Measurements from ENCODE around the gene RAB21.

The RAB21 gene

GRCh38 chr12:71772735-71773134 lies 18.1 kb downstream of the RAB21 start:
- no peak overlapping the region for H3K4me3 ChIP-seq (ENCODE audit: low read depth, low read length)
- no peak for TF ChIP-seq CTCF (IDR thresholded peaks at IDR 0.05; ENCODE audit: insufficient read depth, low read depth, low read length, missing control alignments)
- DNase-seq (ENCODE audit: low read depth) = no peak

DNA sequence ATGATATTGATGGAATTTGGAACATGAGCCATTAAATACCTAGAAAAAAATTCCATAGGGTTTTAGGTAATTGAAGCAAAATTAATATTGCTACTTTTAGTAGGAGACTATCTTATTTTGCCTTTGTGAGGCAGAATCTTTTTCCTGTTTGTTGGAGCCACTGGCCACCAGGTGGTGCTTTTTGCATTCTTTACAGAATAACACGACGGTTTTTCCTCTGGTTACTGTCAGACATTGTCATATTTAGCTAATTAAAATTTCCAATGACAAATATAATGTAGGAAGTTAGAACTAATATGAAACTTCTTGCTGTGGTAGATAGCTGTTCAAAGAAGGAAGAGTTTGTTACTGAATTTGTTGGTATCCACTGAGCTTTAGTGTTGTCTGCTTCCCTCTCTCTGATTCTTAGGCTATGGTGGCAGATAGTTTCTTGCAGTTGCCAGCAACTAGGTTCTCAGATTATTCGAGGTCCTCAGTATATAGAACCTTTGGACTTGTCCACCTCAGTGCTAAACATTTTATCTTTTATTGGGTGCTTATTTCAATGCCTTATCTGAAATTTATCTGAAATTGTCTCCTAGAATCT lies 25.7 kb downstream of the RAB21 start:
- peak; percentile 40 for DNase-seq (ENCODE audit: low read depth)
- no peak overlapping the region for H3K4me3 ChIP-seq (ENCODE audit: low read depth, low read length)
- peak; percentile 52 for TF ChIP-seq CTCF (IDR thresholded peaks at IDR 0.05; ENCODE audit: insufficient read depth, low read depth, low read length, missing control alignments)

DNA sequence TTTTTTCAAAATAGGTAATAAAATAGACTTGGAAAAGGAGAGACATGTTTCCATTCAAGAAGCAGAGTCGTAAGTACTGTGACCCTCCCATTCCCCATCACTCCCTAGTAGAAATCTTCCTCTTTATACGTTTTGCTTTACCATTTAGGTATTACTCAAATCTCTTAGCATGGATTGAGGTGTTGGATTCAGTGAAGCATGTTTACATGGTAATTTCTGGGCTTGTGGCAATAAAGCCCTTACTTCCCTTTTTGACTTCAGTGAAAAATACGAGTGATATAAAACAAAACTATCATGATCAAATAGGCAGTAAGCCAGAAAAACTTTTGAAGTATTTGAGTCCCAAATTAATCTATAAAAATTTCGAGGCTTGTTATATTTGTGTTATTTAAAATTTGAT lies 27.4 kb downstream of the RAB21 start:
- peak; percentile 15 for DNase-seq (ENCODE audit: low read depth)

DNA sequence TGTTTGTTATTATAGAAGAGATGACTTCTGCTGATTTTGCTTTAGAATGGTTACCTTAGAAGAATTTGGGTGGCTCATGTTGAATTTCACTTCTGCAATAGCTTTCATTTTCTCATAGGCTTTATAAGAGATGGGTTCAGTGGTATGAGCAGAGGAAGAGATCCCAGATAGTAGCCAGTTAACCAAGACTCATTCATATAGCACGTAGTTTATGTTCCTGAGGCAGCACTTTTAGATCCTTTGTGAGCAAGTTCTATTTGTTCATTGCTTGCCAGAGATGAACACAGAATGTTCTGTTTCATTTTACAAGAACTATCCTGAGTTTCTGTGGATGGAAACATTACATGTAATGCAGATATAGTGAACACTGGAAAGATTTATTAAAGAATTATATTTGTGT lies 32.2 kb downstream of the RAB21 start:
- H3K4me3 ChIP-seq (ENCODE audit: low read depth, low read length) = no peak overlapping the region
- TF ChIP-seq CTCF (IDR thresholded peaks at IDR 0.05; ENCODE audit: insufficient read depth, low read depth, low read length, missing control alignments) = no peak
- DNase-seq (ENCODE audit: low read depth) = no peak

More for the DNA sequence above, 27.4 kb downstream of the RAB21 start:
- H3K4me3 ChIP-seq (ENCODE audit: low read depth, low read length) = no peak overlapping the region
- no peak for TF ChIP-seq CTCF (IDR thresholded peaks at IDR 0.05; ENCODE audit: insufficient read depth, low read depth, low read length, missing control alignments)

DNA sequence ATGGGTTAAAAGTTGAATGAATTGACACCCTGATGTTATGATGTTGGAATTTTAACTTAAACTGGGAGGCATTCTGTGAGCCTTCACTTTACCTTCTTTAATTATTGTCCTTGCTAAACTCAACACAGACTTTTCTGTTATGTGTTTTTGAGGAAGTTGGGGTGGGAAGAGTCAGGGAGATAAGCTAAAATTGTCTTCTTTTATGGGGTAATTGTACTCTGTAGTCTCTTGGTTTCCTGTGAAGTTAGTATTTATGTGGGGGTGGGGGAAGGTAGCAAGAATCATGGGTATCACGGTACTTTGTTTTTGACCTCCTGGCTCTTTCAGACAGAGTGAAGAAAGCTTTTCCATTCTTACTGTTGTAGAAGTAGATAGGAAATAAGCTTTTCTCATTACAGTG lies 32.9 kb downstream of the RAB21 start:
- TF ChIP-seq CTCF (IDR thresholded peaks at IDR 0.05; ENCODE audit: insufficient read depth, low read depth, low read length, missing control alignments) = no peak
- H3K4me3 ChIP-seq (ENCODE audit: low read depth, low read length) = no peak overlapping the region
- no peak for DNase-seq (ENCODE audit: low read depth)

DNA sequence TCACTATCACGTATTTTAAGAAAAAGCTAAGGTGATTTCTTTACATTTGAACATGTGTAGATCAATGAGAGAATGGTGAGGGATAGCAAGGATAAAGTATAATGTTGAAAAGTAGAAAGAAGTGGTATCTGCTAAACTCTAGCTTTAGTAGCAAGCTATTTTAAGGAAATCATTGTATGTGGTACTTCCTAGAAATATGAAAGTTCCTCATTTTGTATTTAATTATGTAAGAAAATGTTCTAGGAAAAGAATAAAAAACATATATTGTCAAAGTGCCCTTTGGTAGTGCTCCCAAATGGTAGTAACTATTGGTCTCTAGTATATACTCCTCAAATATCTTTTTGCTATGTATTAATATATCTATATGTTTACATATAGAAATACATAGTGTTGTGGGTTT lies 35.7 kb downstream of the RAB21 start:
- no peak for TF ChIP-seq CTCF (IDR thresholded peaks at IDR 0.05; ENCODE audit: insufficient read depth, low read depth, low read length, missing control alignments)
- no peak overlapping the region for H3K4me3 ChIP-seq (ENCODE audit: low read depth, low read length)
- DNase-seq (ENCODE audit: low read depth) = no peak

GRCh38 chr12:71791473-71792150 lies 36.9 kb downstream of the RAB21 start:
- H3K4me3 ChIP-seq (ENCODE audit: low read depth, low read length) = no peak overlapping the region
- no peak for TF ChIP-seq CTCF (IDR thresholded peaks at IDR 0.05; ENCODE audit: insufficient read depth, low read depth, low read length, missing control alignments)
- DNase-seq (ENCODE audit: low read depth) = no peak

Measured in GM12865 (cell line).